Keratinocyte (primary cell): Measurements from ENCODE around the gene WDR89.
"Not testable (repeated sequence)": the region's sequence is repeated elsewhere in the genome, so short reads cannot be mapped to it uniquely, and the experiment has no call there.

ENCODE experiments used
- EZH2 ChIP-seq: IDR thresholded peaks from one replicate; pipeline ENCODE4 v1.6.1; 2012; ENCODE audit warnings: inconsistent platforms, mild to moderate bottlenecking, low read length, moderate library complexity
- TF ChIP-seq, protein P1 (sequence below), 3 experiments: IDR thresholded peaks in 1 of 3; conservative IDR thresholded peaks in 1 of 3; optimal IDR thresholded peaks in 1 of 3; 2 replicates in 2 of 3; 3 replicates in 1 of 3; pipeline versions ENCODE3 to v1.5.1; 2011; ENCODE audit warnings: low read length in 3 of 3, mild to moderate bottlenecking in 3 of 3, moderate library complexity in 2 of 3, control low read depth in 1 of 3, inconsistent platforms in 1 of 3; ENCODE audit not compliant: insufficient read depth in 2 of 3; ENCODE audit errors: extremely low read depth in 1 of 3

- TF ChIP-seq EZH2, result not testable (repeated sequence)
- TF ChIP-seq, protein P1, sequence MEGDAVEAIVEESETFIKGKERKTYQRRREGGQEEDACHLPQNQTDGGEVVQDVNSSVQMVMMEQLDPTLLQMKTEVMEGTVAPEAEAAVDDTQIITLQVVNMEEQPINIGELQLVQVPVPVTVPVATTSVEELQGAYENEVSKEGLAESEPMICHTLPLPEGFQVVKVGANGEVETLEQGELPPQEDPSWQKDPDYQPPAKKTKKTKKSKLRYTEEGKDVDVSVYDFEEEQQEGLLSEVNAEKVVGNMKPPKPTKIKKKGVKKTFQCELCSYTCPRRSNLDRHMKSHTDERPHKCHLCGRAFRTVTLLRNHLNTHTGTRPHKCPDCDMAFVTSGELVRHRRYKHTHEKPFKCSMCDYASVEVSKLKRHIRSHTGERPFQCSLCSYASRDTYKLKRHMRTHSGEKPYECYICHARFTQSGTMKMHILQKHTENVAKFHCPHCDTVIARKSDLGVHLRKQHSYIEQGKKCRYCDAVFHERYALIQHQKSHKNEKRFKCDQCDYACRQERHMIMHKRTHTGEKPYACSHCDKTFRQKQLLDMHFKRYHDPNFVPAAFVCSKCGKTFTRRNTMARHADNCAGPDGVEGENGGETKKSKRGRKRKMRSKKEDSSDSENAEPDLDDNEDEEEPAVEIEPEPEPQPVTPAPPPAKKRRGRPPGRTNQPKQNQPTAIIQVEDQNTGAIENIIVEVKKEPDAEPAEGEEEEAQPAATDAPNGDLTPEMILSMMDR (optimal IDR thresholded peaks at IDR 0.05 in 1 of 3, IDR thresholded peaks at IDR 0.05 in 1 of 3, conservative IDR thresholded peaks at IDR 0.05 in 1 of 3; ENCODE audit: extremely low read depth in 1 of 3, insufficient read depth in 2 of 3, low read length in 3 of 3), result not testable (repeated sequence)
Measured at GRCh38 chr14:63661881-63662280, 20.2 kb upstream of the WDR89 start.
